Karpas-422 (cell line): ENCODE data around the gene ABI3BP. TPM values are rescaled to one million over a fixed set of nuclear protein-coding genes. Genes with fewer than 3 reads are reported as not detected.

Source experiments
- DNase-seq: peaks from one replicate; pipeline ENCODE4 v3.0.0-alpha.2; 2015
- H2AFZ ChIP-seq: fragments of 200-600 bp; sonication (generic); 2 replicates; pipeline ENCODE4 v1.6.1; 2014; ENCODE audit warnings: antibody characterized with exemption, low read length, mixed read lengths
- H3K27ac ChIP-seq: fragments of 200-600 bp; sonication (generic); 2 replicates; pipeline ENCODE4 v1.5.1; 2014; ENCODE audit warnings: mild to moderate bottlenecking, low read length, moderate library complexity
- H3K27me3 ChIP-seq: fragments of 200-600 bp; sonication (generic); 2 replicates; pipeline ENCODE4 v1.6.1; 2014; ENCODE audit warnings: low read length, mixed read lengths
- H3K36me3 ChIP-seq: fragments of 200-600 bp; sonication (generic); 2 replicates; pipeline ENCODE4 v1.6.1; 2014; ENCODE audit warnings: low read length, mixed read lengths; ENCODE audit not compliant: insufficient read depth
- H3K4me1 ChIP-seq: fragments of 200-600 bp; sonication (generic); 2 replicates; pipeline ENCODE4 v1.6.1; 2014; ENCODE audit warnings: mild to moderate bottlenecking, low read length, mixed read lengths
- H3K4me2 ChIP-seq: fragments of 200-600 bp; sonication (generic); 2 replicates; pipeline ENCODE4 v1.6.1; 2014; ENCODE audit warnings: low read length, low read depth, mild to moderate bottlenecking; ENCODE audit not compliant: poor library complexity, severe bottlenecking
- H3K4me3 ChIP-seq: fragments of 200-600 bp; sonication (generic); 2 replicates; pipeline ENCODE4 v1.5.1; 2014; ENCODE audit warnings: mild to moderate bottlenecking, antibody characterized with exemption, low read length, mixed read lengths
- H3K79me2 ChIP-seq: fragments of 200-600 bp; sonication (generic); 2 replicates; pipeline ENCODE4 v1.6.1; 2014; ENCODE audit warnings: mild to moderate bottlenecking, low read length, mixed read lengths
- H3K9ac ChIP-seq: fragments of 200-600 bp; sonication (generic); 2 replicates; pipeline ENCODE4 v1.6.0; 2014; ENCODE audit warnings: low read length
- H3K9me2 ChIP-seq: fragments of 200-600 bp; sonication (generic), shearing (Covaris generic); replicated peaks from 2 replicates; pipeline ENCODE4 v1.6.0; 2014; ENCODE audit warnings: mild to moderate bottlenecking, low read length, moderate library complexity; ENCODE audit not compliant: insufficient read depth
- H3K9me3 ChIP-seq: fragments of 300-700, 200-600 bp; sonication (generic); 2 replicates; pipeline ENCODE4 v1.6.1; 2014; ENCODE audit warnings: low read length, mixed read lengths
- H4K20me1 ChIP-seq: fragments of 200-600 bp; sonication (generic); 2 replicates; pipeline ENCODE4 v1.6.1; 2014; ENCODE audit warnings: mild to moderate bottlenecking, antibody characterized with exemption, low read length, low read depth; ENCODE audit not compliant: insufficient read depth
- total RNA-seq: library from RNA; depleted of rRNA; stranded (reverse); fragments of >200 nt; shearing (Covaris generic); gene quantifications from 2 replicates; pipeline ENCODE4 v1.2.3, GENCODE V29; 2014; ENCODE audit warnings: low replicate concordance

Gene ABI3BP
- total RNA-seq, 1 experiment from 2014 or later: not detected

DNA sequence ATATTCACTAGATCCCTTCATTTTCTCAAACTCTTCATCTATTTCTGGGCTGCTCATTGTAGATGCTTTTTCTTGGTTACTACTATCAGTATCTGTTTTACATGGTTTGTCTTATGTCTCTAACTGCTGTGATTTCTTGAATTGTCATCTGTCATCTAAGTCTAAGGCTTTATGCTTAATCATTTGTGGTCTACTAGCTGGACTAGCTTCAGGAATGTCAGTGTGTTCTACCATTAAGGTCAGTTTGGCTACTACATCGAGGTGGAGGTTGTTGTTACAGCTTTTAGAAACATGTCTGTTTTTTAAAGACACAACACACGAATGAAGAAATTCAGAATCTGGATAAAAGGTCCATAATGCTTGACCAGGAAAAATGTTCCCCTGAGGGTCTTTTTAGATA, 82.2 kb downstream of the ABI3BP start:
- Histone ChIP-seq H3K4me3 (no peak overlapping the region), H3K27ac (no peak overlapping the region), H3K4me1 (peaks cover 14% of the 10 kb centered on the region), H4K20me1 (no peaks in the 10 kb centered on the region), H3K9me3 (no peaks in the 10 kb centered on the region), H3K9ac (no peak overlapping the region), H3K9me2 (no peaks in the 10 kb centered on the region), H3K4me2 (no peak overlapping the region), H3K79me2 (no peaks in the 10 kb centered on the region), H3K36me3 (no peaks in the 10 kb centered on the region), H3K27me3 (no peaks in the 10 kb centered on the region; the same call in 1 of the 2 replicates), H2AFZ (no peak overlapping the region)
- DNase-seq: peak; percentile 28

DNA sequence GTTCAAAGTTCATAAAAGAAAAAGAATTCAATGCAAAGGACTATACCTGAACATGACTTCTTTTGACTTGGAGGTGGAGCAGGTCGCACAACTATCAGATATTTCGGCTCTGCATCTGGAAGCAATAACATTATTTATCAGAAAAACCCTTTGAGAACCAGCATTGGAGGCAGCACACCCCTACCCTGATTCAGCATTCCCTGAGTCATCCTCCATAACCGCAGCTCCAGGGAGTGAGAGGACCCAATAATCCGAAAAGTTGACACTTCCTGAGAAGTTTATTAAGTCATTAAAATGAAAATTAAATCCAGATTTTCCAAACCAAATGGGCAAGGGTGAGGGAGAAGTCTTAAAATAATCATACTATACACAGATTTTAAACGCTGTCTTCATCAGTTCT, 90.6 kb downstream of the ABI3BP start:
- Histone ChIP-seq H3K27me3 (no peaks in the 10 kb centered on the region), H3K79me2 (no peaks in the 10 kb centered on the region), H3K9ac (no peak overlapping the region), H2AFZ (no peak overlapping the region), H3K27ac (no peak overlapping the region), H3K9me3 (no peaks in the 10 kb centered on the region), H3K9me2 (no peaks in the 10 kb centered on the region), H4K20me1 (no peaks in the 10 kb centered on the region), H3K4me2 (no peak overlapping the region), H3K36me3 (no peaks in the 10 kb centered on the region), H3K4me3 (no peak overlapping the region), H3K4me1 (peaks cover 5% of the 10 kb centered on the region; the same call in 1 of the 2 replicates)
- DNase-seq: peak; percentile 6

GRCh38 chr3:100900671-100901335, 92.4 kb downstream of the ABI3BP start:
- Histone ChIP-seq H3K4me3 (no peak overlapping the region), H3K36me3 (no peaks in the 10 kb centered on the region), H3K9me2 (no peaks in the 10 kb centered on the region), H4K20me1 (no peaks in the 10 kb centered on the region), H2AFZ (no peak overlapping the region), H3K79me2 (no peaks in the 10 kb centered on the region), H3K9me3 (no peaks in the 10 kb centered on the region), H3K4me1 (no peaks in the 10 kb centered on the region), H3K9ac (no peak overlapping the region), H3K27ac (no peak overlapping the region), H3K4me2 (no peak overlapping the region), H3K27me3 (no peaks in the 10 kb centered on the region)
- DNase-seq: peak; percentile 14

GRCh38 chr3:100899440-100900091, 93.7 kb downstream of the ABI3BP start:
- Histone ChIP-seq H3K4me3 (no peak overlapping the region), H3K27me3 (no peaks in the 10 kb centered on the region), H3K79me2 (no peaks in the 10 kb centered on the region), H3K4me2 (no peak overlapping the region), H3K27ac (no peak overlapping the region), H4K20me1 (no peaks in the 10 kb centered on the region), H3K4me1 (no peaks in the 10 kb centered on the region), H3K9me2 (no peaks in the 10 kb centered on the region), H2AFZ (no peak overlapping the region), H3K36me3 (no peaks in the 10 kb centered on the region), H3K9me3 (no peaks in the 10 kb centered on the region), H3K9ac (no peak overlapping the region)
- peak; percentile 29 for DNase-seq

DNA sequence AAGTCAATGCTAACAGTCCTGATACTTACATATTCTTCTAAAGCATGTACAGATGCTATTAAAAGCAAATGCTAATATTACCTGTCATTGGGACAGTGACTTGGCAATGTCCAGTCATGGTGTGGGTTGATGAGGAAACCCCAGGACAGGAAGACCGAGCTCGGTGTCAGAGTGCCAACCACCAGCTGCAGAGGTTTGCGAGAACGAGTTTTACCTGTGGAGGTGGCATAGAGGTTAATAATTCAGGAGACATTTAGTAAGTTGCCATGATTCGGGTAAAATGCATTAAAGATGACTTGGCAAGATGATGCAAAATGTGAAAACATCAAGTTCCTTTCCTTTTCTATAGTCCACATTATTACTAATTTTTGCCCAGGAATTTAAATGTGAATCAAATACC, 94.5 kb downstream of the ABI3BP start:
- Histone ChIP-seq H3K4me3 (no peak overlapping the region), H3K9me2 (no peaks in the 10 kb centered on the region), H3K27me3 (no peaks in the 10 kb centered on the region), H3K4me2 (no peak overlapping the region), H3K4me1 (no peaks in the 10 kb centered on the region), H3K9ac (no peak overlapping the region), H4K20me1 (no peaks in the 10 kb centered on the region), H3K27ac (no peak overlapping the region), H3K79me2 (no peaks in the 10 kb centered on the region), H3K36me3 (no peaks in the 10 kb centered on the region), H2AFZ (no peak overlapping the region), H3K9me3 (no peaks in the 10 kb centered on the region)
- peak; percentile 12 for DNase-seq

GRCh38 chr3:100896994-100897393, 96.2 kb downstream of the ABI3BP start:
- no peaks in the 10 kb centered on the region for H4K20me1 ChIP-seq
- no peaks in the 10 kb centered on the region for H3K79me2 ChIP-seq
- no peaks in the 10 kb centered on the region for H3K4me1 ChIP-seq
- H3K9me2 ChIP-seq: no peaks in the 10 kb centered on the region
- H3K9me3 ChIP-seq: no peaks in the 10 kb centered on the region
- H3K4me3 ChIP-seq: no peak overlapping the region
- H3K9ac ChIP-seq: no peak overlapping the region
- no peak overlapping the region for H3K27ac ChIP-seq
- DNase-seq: no peak
- H2AFZ ChIP-seq: no peak overlapping the region
- no peaks in the 10 kb centered on the region for H3K27me3 ChIP-seq
- no peaks in the 10 kb centered on the region for H3K36me3 ChIP-seq
- H3K4me2 ChIP-seq: no peak overlapping the region

- Histone ChIP-seq H3K4me1 (no peaks in the 10 kb centered on the region), H3K27me3 (no peaks in the 10 kb centered on the region), H3K9ac (no peak overlapping the region), H3K9me3 (no peaks in the 10 kb centered on the region), H3K4me3 (no peak overlapping the region), H3K9me2 (no peaks in the 10 kb centered on the region), H3K4me2 (no peak overlapping the region), H3K27ac (no peak overlapping the region), H2AFZ (no peak overlapping the region), H3K36me3 (no peaks in the 10 kb centered on the region), H3K79me2 (no peaks in the 10 kb centered on the region), H4K20me1 (no peaks in the 10 kb centered on the region)
- peak; percentile 44 for DNase-seq
Observed at GRCh38 chr3:100893590-100893989, 99.6 kb downstream of the ABI3BP start.

DNA sequence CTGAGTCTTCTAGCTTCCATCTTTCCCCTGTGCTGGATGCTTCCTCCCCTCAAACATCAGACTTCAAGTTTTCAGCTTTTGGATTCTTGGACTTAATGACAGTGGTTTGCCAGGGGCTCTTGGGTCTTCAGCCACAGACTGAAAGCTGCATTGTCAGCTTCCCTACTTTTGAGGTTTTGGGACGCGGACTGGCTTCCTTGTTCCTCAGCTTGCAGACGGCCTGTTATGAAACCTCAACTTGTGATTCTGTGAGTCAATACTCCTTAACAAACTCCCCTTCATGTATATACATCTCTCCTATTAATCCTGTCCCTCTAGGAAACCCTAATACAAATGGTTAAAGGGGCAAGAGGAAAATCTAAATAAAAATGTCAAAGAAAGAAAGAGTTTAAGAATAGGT, 100.1 kb downstream of the ABI3BP start:
- Histone ChIP-seq H3K27ac (no peak overlapping the region), H3K36me3 (no peaks in the 10 kb centered on the region), H3K4me3 (no peak overlapping the region), H3K9me2 (no peaks in the 10 kb centered on the region), H3K4me2 (no peak overlapping the region), H3K4me1 (no peaks in the 10 kb centered on the region), H3K9me3 (no peaks in the 10 kb centered on the region), H3K27me3 (no peaks in the 10 kb centered on the region), H4K20me1 (no peaks in the 10 kb centered on the region), H3K79me2 (no peaks in the 10 kb centered on the region), H2AFZ (no peak overlapping the region), H3K9ac (no peak overlapping the region)
- no peak for DNase-seq
